ENCODE data around the gene DPP6. TPM values are rescaled to one million over a fixed set of nuclear protein-coding genes. Genes with fewer than 3 reads are reported as not detected.

Gene DPP6
- total RNA-seq, 1 donor from 2014 or later, result 0.62 TPM

- DNase-seq (ENCODE audit: low spot score) (no peak), ATAC-seq (no peak)
- intact Hi-C loops (cut with DNase I), result no loop called here
These were observed 696.0 kb downstream of the DPP6 start for GRCh38 chr7:154748089-154748786.

DNA sequence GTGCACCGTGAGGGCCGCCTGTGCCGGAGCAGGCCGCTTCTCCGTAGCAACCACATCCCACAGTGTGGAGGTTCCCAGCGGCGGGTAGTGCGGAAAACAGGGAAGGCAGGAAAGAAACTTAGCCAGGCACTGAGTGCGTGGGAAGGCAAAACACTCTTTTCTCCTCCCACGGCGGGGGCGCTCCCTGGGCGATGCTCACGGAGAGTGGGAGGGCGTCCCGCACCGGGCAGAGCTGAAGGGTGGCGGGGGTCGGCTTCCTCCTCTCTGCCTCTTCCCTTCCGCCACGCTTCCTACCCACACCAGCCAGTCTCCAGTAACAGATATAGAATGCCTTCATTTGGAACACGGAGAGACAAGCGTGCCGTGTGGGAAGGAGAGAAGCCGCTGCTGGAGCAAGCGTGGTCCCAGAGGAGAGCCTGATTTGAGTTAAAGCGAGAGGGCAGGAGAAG is 698.2 kb downstream of the DPP6 start:
- no peak for DNase-seq (ENCODE audit: low spot score)
- intact Hi-C loops (cut with DNase I), result no loop called here

GRCh38 chr7:154753226-154753625 is 701.0 kb downstream of the DPP6 start:
- intact Hi-C loops (cut with DNase I), result no loop called here
- no peak for ATAC-seq
- no peak for DNase-seq (ENCODE audit: low spot score)

More for the DNA sequence above, 698.2 kb downstream of the DPP6 start:
- no peak for ATAC-seq

DNA sequence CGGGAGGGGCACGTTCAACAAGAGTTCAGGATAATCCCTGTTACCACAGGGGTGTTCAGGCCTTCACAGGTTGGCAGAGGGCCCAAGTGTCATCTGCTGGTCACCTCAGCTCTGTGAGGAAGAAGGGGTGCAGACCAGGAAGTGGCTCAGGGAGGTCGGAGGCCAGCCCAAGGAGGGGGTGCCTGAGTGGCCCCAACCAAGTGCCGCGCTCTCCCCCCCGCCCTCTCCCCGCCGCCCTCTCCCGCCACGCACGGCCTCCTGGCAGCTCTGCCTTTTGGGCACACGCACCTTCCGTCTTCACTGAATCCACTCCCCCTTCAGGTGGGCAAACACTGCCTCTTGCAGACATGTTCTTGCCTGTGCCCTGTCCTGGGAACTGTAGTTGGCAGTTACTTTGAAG is 705.6 kb downstream of the DPP6 start:
- DNase-seq (ENCODE audit: low spot score) (no peak), ATAC-seq (no peak)
- intact Hi-C loops (cut with DNase I), result no loop called here

GRCh38 chr7:154759989-154760388 is 707.8 kb downstream of the DPP6 start:
- DNase-seq (ENCODE audit: low spot score) (no peak), ATAC-seq (no peak)
- intact Hi-C loops (cut with DNase I), result no loop called here

GRCh38 chr7:154765118-154765517 is 712.9 kb downstream of the DPP6 start:
- DNase-seq (ENCODE audit: low spot score), result no peak
- intact Hi-C loops (cut with DNase I), result no loop called here

DNA sequence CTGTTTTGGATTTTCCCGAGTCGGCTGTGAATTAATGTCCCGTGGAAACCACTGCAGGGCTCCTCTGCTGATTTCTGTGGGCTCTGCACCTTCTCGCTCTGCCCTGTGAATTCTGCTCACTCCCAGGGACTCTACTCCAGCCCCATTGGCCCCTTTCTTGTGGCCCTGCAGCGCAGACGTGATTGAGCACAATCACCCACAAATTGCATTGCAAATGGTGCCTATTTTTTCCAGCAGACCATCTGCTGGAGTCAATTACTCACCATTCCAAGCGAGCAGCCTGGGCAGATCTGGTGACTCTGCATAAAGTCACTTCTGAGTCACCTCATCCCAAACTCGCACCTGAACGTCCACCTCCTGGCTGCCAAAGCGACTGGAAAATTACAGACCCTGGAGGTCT is 714.9 kb downstream of the DPP6 start:
- ATAC-seq, result no peak
- intact Hi-C loops (cut with DNase I), result no loop called here
- DNase-seq (ENCODE audit: low spot score), result no peak

More at GRCh38 chr7:154765118-154765517, 712.9 kb downstream of the DPP6 start:
- no peak for ATAC-seq

GRCh38 chr7:154767821-154768415 is 715.7 kb downstream of the DPP6 start:
- ATAC-seq, result no peak
- intact Hi-C loops (cut with DNase I), result no loop called here
- DNase-seq (ENCODE audit: low spot score), result no peak

DNA sequence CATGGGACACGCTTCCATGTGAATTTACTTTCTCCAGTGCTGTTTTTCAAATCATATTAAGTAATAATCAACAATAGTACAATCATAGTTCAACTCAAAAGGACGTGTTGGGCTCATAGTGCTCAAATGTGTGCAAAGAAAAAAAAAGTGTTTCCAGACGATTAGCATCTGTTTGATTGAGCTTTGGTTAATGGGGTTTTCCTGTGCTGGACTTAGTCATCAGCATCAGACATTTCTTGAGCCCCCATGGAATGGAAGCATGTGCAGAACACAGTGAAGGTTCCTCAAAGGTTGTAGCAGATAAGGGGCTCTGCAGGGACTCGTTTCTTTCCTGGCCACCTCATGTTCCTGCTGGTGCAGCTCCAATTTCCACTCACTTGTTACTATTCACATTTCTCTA is 716.8 kb downstream of the DPP6 start:
- DNase-seq (ENCODE audit: low spot score) (no peak), ATAC-seq (no peak)
- intact Hi-C loops (cut with DNase I), result no loop called here

DNA sequence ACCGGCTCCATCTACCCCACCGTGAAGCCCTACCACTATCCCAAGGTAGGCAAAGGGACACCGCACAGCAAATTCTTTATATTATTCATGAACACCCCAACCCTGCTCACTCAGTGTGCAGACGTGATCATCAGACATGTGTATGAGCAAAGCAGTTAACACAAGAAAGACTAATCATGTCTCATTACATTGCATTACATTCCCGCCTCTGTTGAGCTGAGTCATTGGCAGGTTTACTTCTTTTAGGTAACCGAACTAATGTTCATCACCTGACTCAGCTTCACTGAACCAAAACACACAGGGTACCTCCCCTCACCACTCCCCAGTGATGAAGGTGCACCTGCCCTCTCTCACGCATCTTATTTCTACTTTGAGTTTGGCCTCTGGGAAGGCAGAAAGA is 717.3 kb downstream of the DPP6 start:
- ATAC-seq, result no peak
- DNase-seq (ENCODE audit: low spot score), result no peak
- intact Hi-C loops (cut with DNase I), result no loop called here

- no peak for DNase-seq (ENCODE audit: low spot score)
- intact Hi-C loops (cut with DNase I), result no loop called here
These were observed 718.2 kb downstream of the DPP6 start for GRCh38 chr7:154770361-154770760.

GRCh38 chr7:154770962-154771361 is 718.8 kb downstream of the DPP6 start:
- no peak for DNase-seq (ENCODE audit: low spot score)
- intact Hi-C loops (cut with DNase I), result no loop called here
- no peak for ATAC-seq

More at GRCh38 chr7:154770361-154770760, 718.2 kb downstream of the DPP6 start:
- no peak for ATAC-seq

DNA sequence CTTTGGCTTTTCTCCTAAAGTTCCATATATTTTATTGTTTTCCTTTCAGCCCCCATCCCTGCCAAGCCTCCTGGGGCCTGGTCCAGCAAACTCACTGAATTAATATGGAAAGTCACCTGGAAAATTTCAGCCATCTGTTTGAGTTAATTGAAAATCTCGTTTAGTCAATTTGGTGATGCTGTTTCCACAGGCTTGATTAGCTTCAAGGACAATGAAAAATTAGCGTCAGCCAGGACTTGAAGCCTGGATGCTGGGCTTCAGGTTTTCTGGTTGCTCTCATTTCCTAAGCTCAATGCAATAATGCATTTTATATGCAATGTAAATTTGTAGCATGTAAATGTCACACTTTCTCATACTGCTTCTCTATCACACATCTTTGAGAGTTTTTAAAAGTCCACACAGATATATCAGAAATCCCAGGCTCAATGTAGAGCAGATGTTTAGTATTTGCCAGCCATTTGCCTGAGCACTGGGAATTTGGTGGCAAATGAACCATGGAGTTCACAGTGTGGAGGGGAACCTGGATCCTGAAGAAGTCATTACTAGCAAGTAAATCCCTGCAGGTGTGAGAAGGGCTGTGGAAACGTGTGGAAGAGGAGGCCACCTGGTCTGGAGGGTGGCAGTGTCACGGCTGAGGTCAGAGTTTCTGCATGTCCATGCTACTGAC is 722.2 kb downstream of the DPP6 start:
- intact Hi-C loops (cut with DNase I), result no loop called here
- ATAC-seq, result no peak
- no peak for DNase-seq (ENCODE audit: low spot score)

DNA sequence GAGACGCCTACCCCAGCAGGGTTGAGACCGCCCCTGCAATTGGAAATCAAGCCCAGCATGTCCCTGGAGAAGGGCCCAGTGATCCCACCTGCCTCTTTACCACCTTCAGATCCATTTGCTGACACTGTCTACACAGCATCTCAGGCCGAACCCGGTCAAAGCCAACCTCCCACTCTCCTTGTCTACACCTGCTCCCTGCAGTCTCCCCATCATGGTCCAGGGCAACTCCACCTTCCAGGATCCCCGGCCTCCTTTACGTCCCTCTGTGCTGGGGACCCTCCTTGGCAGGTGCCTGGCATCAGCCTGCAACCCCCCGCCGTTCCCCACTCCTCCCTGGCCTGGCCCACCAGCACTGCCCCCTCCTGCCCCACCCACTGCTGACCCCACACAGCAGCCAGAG is 723.5 kb downstream of the DPP6 start:
- ATAC-seq, result no peak
- no peak for DNase-seq (ENCODE audit: low spot score)
- intact Hi-C loops (cut with DNase I), result no loop called here

GRCh38 chr7:154776350-154776749 is 724.2 kb downstream of the DPP6 start:
- ATAC-seq (no peak), DNase-seq (ENCODE audit: low spot score) (no peak)
- intact Hi-C loops (cut with DNase I), result no loop called here

DNA sequence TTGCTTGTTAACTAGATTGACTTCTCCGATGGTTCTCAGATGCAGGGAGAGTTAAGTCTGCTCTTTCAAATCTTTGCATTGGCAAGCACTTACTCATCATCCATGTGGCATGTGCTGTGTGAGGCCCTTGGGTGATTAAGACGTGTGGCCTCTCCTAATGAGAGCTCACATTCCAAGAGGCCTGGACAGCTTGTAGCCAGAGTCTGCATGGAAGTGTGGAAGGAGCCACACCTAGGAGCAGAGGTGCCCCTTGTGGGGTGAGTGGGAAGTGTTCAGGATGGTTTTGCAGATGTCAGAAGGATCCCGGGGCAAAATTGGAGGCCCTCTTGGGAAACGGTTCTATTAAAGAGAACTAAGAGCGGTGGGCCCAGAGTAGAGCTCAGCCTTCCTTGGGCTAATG is 724.8 kb downstream of the DPP6 start:
- intact Hi-C loops (cut with DNase I), result no loop called here
- no peak for ATAC-seq
- no peak for DNase-seq (ENCODE audit: low spot score)

DNA sequence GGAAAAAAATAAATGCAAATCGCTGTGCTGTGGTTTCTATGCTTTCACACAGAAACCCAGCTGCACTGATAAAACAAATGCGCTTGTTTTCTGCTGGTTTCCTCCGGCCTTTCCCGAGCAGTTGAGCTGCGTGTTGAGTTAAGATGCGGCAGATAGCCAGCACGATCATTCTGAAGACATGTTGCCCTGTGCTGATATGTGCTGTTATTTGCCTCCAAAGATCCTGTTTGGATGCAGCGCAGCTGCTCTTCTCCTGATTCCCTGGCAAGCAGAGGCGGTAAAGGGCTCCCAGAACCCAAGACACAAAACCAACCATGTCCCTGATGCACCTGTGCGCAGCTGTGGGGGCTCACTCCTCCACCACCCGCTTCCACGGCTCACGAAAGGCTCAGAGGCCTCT is 725.3 kb downstream of the DPP6 start:
- DNase-seq (ENCODE audit: low spot score), result no peak
- intact Hi-C loops (cut with DNase I), result no loop called here
- ATAC-seq, result no peak

- DNase-seq (ENCODE audit: low spot score) (no peak), ATAC-seq (no peak)
- intact Hi-C loops (cut with DNase I), result no loop called here
These were observed 725.7 kb downstream of the DPP6 start for GRCh38 chr7:154777908-154778307.

DNA sequence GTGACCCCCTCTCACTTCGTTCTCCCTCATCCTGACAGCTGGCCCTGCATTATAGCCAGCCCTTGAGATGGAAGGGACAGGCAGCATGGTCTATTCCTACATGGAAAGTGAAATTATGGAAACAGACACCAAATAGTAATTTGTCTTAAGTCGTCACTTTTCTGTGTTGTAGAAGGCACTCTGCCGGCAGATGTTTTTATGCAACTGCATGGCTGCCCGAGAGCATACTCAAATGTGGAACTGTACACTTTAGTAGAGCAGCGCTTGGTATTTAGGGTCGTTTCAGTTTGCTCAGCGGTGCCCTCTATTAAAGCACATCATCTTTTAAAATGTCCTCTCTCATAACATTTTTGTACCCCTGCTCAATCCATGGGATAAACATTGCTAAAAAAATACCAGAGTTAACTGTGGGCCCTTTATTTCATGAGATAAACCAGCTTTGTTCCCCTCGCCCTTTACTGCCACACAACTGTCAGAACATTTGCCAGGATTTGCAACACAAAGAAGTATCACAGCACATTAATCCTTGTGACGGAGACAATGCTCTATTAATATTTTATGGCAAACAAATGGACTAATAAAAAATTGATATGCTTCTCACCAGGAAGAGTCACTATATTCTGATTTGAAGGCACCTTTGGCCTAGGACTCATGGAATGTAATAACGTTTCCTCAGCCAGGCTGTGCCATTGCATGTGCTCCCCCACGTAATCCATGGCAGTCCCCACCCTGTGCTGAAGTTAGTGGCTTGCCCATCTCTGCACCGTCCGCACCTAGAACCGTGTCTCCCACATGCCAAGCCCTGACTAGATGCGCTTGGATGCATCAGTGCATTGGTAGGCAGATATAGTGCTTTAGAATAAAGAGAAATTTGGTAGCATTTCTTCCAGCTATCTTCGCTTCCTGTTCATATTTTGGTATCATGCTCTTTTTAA is 729.4 kb downstream of the DPP6 start:
- ATAC-seq (no peak), DNase-seq (ENCODE audit: low spot score) (no peak)
- intact Hi-C loops (cut with DNase I), result no loop called here

Measured in sciatic nerve (tissue), 2 donors.